T-helper 1 cell treated with Interleukin-12 subunit alpha and Interleukin-12 subunit beta and Interleukin-4 antibody, amounts not matched to agents 30 ng/mL and 1 ng/mL, for 36 hours (primary cell): Measurements from ENCODE around the gene NAA38. TPM values are rescaled to one million over a fixed set of nuclear protein-coding genes. Genes with fewer than 3 reads are reported as not detected.
"Not testable (repeated sequence)": the region's sequence is repeated elsewhere in the genome, so short reads cannot be mapped to it uniquely, and the experiment has no call there.

Experiments
- intact Hi-C: fragments of 100-400 bp; cut with micrococcal nuclease; formaldehyde crosslinking; loops from one replicate; pipeline ENCODE4 v1.15.1; 2024
- total RNA-seq: library from RNA; stranded (reverse); gene quantifications from 2 replicates; pipeline ENCODE4 v1.2.3, GENCODE V29; 2022

The NAA38 gene
- total RNA-seq, 1 donor from 2014 or later, result 51.5 TPM

DNA sequence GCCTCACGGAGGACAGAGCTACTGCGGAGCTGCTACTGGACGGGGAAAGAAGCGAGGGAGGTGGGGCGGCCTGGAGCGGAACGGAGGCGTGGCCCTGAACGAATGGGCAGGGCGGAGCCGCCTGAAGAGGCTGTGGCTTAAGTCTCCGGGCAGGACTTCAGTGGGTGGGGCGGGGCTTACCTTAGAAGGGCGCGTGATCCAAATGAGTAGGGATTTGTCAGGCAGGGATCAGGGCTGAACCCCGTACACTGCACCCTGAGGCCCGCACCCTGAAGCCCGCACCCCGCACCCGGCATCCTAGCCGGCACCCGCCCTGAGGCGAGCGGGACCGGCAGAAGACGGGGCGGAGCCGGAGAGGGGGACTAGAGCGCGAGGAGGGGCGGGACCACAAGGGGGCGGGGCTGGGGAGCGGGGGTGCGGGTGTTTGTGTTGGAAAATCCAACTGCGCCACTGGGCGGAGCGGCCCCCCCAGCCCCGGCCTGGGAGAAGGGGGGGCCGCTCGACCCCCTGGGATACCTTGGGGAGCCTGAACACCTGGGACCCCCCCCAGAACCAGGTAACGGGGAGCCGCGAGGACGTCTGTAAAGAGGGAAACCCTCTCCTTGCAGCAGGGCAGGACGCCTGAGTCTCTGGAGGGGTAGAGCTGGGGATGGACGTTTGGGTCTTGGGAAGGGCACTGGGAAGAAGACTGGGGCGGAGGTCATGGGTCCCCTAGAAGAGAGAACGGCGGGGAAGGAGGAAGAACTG, 23.4 kb downstream of the NAA38 start, which contains the start of gene KDM6B:
Gene KDM6B, plus strand, starts transcription at position 423 of the 747 bp plus-strand sequence. CDS start 11,338 bp downstream, outside the sequence.
- intact Hi-C loops, result loop anchor here (1.0 to 10.0 kb wide), 9 partner anchors 12 to 451 kb away; partner anchors contain the start of genes CNTROB, CTC1, NAA38 and PFAS

- intact Hi-C loops, result loop anchor here (1.0 to 10.0 kb wide), 2 partner anchors 11 to 452 kb away; partner anchors contain the start of gene RANGRF
Measured at GRCh38 chr17:7833011-7833794, 24.2 kb downstream of the NAA38 start.

DNA sequence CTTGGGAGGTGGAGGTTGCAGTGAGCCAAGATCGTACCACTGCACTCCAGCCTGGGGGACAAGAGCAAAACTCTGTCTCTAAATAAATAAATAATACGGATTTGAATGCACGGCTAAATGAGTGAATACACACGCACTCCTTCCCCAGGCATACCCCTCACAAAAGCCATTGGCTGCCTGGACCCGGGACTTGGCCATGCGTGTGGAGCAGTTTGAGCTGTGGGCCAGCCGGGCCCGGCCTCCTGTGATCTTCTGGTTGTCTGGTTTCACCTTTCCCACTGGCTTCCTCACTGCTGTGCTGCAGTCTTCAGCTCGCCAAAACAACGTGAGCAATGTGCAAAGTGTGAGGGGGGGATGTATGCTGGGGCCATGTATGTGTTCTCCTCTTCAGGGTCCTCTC, 24.9 kb downstream of the NAA38 start:
- intact Hi-C loops, result loop anchor here (10.0 kb wide), 1 partner anchor 452 kb away; the partner anchor contains the start of gene RANGRF

- intact Hi-C loops, result loop anchor here (10.0 kb wide), 1 partner anchor 454 kb away; the partner anchor contains the start of gene RANGRF
Measured at GRCh38 chr17:7831233-7831632, 26.1 kb downstream of the NAA38 start.

GRCh38 chr17:7830616-7831015, 26.7 kb downstream of the NAA38 start:
- intact Hi-C loops, result loop anchor here (10.0 kb wide), 1 partner anchor 454 kb away; the partner anchor contains the start of gene RANGRF

DNA sequence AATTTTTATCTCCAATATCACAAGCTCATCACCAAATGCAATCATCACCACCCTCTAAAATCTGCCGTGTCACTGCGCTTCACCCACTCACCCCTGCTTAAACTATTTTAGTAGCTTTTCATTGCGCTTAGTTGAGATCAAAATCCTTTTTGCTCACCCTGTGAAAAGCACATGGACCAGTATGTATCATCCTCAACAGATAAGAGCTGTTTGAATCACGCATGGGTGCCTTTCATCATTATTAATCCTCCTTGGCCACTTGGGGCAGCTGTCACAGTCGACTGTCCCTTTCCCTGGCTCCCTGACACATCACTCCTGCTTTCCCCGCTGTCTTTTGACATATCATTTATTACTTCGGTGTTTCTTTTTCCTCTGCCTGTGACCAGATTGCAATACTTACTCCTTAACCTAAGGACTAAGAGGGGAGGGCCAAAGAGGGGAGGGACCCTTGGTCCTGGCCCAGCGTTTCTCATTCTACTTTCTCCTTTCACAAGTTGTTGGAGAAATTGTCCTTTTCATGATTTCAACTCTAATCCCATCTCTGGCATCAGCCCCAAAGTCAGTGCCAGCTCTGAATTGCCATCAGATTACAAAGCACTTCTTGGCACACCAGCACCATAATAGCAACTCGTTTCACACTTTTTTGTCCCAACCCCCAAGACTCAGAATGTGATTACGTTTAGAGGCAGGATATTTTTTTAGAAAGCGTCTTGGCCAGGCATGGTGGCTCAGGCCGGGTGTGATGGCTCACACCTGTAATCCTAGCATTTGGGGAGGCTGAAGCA, 32.0 kb downstream of the NAA38 start:
- intact Hi-C loops, result no loop called here

DNA sequence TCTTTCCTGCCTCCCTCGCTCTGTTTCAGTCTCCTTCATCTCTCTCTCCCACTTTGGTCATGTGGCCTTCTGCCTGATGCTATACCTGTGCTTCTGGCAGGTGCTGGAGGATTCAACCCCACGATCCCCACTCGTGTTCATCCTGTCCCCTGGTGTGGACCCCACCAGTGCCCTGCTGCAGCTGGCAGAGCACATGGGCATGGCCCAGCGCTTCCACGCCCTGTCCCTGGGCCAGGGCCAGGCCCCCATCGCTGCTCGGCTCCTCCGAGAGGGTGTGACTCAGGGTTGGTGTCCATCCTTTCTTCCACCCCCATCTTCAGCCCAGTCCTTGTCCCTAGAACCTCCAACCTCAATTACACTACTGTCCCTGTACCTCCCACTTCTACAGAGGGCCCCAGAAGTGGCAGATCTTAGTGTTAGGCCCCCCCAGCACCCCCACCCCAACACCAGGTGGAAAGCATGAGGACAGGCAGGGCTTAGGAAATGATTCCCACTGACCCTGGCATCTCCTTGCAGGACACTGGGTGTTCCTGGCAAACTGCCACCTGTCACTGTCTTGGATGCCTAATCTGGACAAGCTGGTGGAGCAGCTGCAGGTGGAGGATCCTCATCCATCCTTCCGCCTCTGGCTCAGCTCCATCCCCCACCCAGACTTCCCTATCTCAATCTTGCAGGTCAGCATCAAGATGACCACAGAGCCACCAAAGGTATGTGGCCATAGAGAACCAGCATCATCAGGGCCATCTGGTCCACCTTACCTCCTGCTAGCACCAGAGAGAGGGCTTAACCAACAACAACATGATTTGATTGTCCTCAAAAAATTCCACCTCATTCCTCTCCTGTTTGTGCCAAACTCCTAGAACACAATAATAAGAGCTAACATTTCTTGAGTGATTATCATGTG, 33.1 kb downstream of the NAA38 start:
- intact Hi-C loops, result no loop called here

DNA sequence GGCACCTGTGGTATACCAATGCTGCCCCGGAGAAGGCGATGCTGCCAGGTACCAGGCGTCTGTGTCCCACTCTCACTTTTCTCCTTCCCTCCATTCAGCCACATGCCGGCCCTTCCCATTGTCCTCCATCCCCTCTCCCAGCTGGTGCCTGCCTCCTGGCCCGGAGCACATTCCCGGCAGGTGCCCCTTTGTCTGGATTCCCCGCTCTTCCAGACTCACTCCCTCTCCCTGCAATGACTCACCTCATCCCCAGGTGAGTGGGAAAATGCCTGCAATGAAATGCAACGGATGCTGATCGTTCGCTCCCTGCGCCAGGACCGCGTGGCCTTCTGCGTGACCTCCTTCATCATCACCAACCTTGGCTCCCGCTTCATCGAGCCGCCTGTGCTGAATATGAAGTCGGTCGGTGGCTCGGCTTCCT, 33.8 kb downstream of the NAA38 start:
- intact Hi-C loops, result loop anchor here (2.0 kb wide), 1 partner anchor 217 kb away; no protein-coding TSS in a partner anchor

GRCh38 chr17:7822126-7822525, 35.2 kb downstream of the NAA38 start:
- intact Hi-C loops, result loop anchor here (1.0 to 2.0 kb wide), 7 partner anchors 11 to 235 kb away; partner anchors contain the start of gene NAA38

- intact Hi-C loops, result no loop called here
Measured at GRCh38 chr17:7820231-7820630, 37.1 kb downstream of the NAA38 start.

- intact Hi-C loops, result no loop called here
Measured at GRCh38 chr17:7818746-7819645, 38.4 kb downstream of the NAA38 start.

DNA sequence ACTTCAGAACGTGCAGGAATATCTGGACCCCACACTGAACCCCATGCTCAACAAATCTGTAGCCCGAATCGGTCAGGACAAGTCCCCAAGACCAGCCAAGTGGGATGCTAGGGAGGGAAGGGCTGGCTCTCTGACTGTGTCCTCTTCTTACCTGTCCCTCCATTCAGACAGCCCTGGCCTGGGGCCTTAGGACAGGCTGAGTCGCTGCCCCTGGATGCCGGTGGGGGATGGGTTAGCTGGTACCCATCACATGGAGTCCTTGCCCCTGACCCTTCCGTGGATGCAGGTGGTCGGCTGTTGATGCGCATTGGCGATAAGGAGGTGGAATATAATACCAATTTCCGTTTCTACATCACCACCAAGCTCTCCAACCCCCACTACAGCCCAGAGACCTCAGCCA, 39.3 kb downstream of the NAA38 start:
- intact Hi-C loops, result no loop called here

GRCh38 chr17:7817643-7817964, 39.8 kb downstream of the NAA38 start:
- intact Hi-C loops, result no loop called here

GRCh38 chr17:7816926-7817642, 40.3 kb downstream of the NAA38 start:
- intact Hi-C loops, result no loop called here

- intact Hi-C loops, result no loop called here
Measured at GRCh38 chr17:7814969-7815368, 42.4 kb downstream of the NAA38 start.

DNA sequence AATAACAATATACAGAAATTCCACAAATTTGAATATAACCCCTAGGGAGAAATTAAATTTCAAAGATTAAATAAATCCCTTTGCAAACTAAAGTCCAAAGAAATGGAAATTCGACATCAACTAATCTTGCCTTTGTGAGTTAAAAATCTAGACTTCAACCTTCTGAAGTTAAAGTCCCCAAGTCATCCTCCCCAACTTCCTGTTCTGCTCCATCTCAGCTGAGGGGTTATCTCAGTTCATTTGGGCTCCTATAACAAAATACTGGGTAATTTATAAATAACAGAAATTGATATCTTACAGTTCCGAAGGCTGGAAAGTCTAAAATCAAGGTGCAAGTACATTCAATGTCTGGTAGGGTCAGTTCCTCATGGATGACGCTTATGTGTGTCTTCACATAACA, 46.1 kb downstream of the NAA38 start:
- intact Hi-C loops, result no loop called here

DNA sequence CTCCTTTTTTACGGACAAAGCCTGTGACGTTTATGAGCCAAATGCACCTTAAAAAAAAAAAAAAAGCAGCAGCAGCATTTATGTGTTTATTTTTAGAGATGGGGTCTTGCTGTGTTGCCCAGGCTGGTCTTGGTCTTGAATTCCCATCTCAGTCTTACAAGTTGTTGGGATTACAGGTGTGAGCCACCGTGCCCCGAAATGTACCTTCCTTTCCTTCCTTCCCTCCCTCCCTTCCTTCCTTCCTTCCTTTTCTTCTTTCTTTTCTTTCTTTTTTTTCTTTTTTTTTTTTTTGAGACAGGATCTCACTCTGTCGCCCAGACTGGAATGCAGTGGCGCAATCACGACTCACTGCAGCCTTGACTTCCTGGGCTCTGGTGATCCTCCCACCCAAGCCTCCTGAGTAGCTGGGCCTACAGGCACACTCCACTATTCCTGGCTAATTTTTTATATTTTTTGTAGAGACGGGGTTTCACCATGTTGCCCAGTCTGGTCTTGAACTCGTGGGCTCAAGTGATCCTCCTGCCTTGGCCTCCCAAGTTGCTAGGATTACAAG, 47.5 kb downstream of the NAA38 start:
- intact Hi-C loops, result not testable (repeated sequence)
